Sigmoid colon (tissue), 7 donors: ENCODE data around the gene TBC1D1. TPM values are rescaled to one million over a fixed set of nuclear protein-coding genes. Genes with fewer than 3 reads are reported as not detected.

Source experiments
- DNase-seq: peaks from one replicate; pipeline ENCODE4 v3.0.0-alpha.2; 2019
- H3K27ac ChIP-seq, 4 donors: fragments of 200-600 bp; sonication (generic); one replicate each; pipeline ENCODE4 v1.5.1; 2016 to 2019; ENCODE audit warnings: mild to moderate bottlenecking in 1 of 4
- H3K27me3 ChIP-seq, 3 donors: fragments of 200-600 bp; sonication (generic); one replicate each; pipeline ENCODE4 v1.5.1; 2019; ENCODE audit warnings: mild to moderate bottlenecking in 1 of 3
- H3K36me3 ChIP-seq, 4 donors: fragments of 200-600 bp; sonication (generic); one replicate each; pipeline ENCODE4 v1.5.1; 2016 to 2019
- H3K4me1 ChIP-seq, 4 donors: fragments of 200-600 bp; sonication (generic); one replicate each; pipeline ENCODE4 v1.5.1; 2017 to 2019
- H3K4me3 ChIP-seq, 4 donors: fragments of 200-600 bp; sonication (generic); one replicate each; pipeline ENCODE4 v1.5.1; 2017 to 2019; ENCODE audit warnings: mild to moderate bottlenecking in 2 of 4, moderate library complexity in 1 of 4
- H3K9me3 ChIP-seq, 4 donors: fragments of 200-600 bp in 3 of 4; sonication (generic) in 3 of 4; one replicate each; pipeline versions ENCODE4 v1.5.1 to v1.6.1; 2013 to 2019
- EP300 ChIP-seq, 4 donors: sonication (generic); formaldehyde crosslinking; IDR thresholded peaks; one replicate each; pipeline ENCODE4 v1.6.1; 2017; ENCODE audit warnings: antibody characterized with exemption in 4 of 4
- POLR2A ChIP-seq, 2 donors: fragments of 450-650 bp; IDR thresholded peaks; one replicate each; pipeline ENCODE4 v1.6.1; 2016; ENCODE audit warnings: antibody characterized with exemption in 2 of 2, mild to moderate bottlenecking in 2 of 2, moderate library complexity in 2 of 2
- POLR2AphosphoS5 ChIP-seq, 4 donors: sonication (generic); formaldehyde crosslinking; IDR thresholded peaks; one replicate each; pipeline ENCODE4 v1.6.1; 2017; ENCODE audit warnings: antibody characterized with exemption in 4 of 4
- WGBS, 2 donors: extraction: QIAGEN DNeasy Blood & Tissue Kit; methylation state at CpG; one replicate each; pipeline ENCODE4 v1.1.7; 2013; 5-methylcytosine and 5-hydroxymethylcytosine counted together
- intact Hi-C: fragments of 100-400 bp; cut with DNase I; formaldehyde crosslinking; loops from one replicate; pipeline ENCODE4 v1.15.1; 2023
- polyA plus RNA-seq, 3 donors: library from polyadenylated mRNA; stranded (reverse); fragments of 200-250 nt; gene quantifications; one replicate each; pipeline ENCODE4 v1.2.3, GENCODE V29; 2013
- total RNA-seq, 4 donors: library from RNA; depleted of rRNA; stranded (reverse); fragments of >200 nt; gene quantifications; one replicate each; pipeline ENCODE4 v1.1.0, GENCODE V29; 2016
- TF ChIP-seq, protein P1 (sequence below), 4 experiments: fragments of 450-650 bp in 3 of 4; fragments of 200-600 bp in 1 of 4; IDR thresholded peaks; one replicate each; pipeline ENCODE4 v1.5.1; 2016 to 2019; ENCODE audit warnings: antibody characterized with exemption in 4 of 4, mild to moderate bottlenecking in 3 of 4, moderate library complexity in 2 of 4
- donor health status: healthy with polysubstance abuse.
- donor health status: Bipolar disorder and iron deficiency.
- donor health status: healthy.

Gene TBC1D1
- total and polyA plus RNA-seq, 7 donors: 31.2 to 450 (median 253) TPM

DNA sequence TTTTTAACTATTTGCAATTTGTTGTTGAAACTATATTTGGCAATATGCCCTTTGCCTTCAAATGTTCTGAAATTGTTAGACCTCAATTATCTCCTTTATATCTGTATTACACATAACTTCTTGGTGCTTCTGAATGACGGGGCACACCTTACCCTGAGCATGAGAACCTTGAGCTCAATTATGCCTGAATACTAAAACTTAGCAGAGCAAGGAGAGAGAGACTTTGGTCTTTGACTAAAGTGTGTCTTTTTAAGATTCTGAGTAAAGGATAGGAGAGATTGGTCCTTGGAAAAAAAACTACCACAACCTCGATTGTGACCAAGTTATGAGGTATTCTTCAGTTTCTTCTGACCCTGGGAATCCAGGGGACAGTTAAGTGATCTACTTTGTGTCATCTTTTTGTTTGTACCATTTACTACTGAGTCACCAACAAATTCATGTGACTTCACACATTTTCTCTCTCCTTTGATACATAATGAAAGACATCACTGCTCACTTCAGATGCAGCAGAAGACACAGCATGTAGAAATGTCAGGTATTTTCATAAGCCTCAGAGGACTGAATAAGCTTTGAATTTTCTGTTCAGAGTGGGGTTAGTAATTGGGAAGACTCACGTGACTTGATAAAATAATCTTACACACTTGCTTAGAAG lies 120.8 kb downstream of the TBC1D1 start:
- intact Hi-C loops: no loop called here
- 47 to 74% methylated on average over 3 of the region's 3 CpGs for WGBS, 2 donors

DNA sequence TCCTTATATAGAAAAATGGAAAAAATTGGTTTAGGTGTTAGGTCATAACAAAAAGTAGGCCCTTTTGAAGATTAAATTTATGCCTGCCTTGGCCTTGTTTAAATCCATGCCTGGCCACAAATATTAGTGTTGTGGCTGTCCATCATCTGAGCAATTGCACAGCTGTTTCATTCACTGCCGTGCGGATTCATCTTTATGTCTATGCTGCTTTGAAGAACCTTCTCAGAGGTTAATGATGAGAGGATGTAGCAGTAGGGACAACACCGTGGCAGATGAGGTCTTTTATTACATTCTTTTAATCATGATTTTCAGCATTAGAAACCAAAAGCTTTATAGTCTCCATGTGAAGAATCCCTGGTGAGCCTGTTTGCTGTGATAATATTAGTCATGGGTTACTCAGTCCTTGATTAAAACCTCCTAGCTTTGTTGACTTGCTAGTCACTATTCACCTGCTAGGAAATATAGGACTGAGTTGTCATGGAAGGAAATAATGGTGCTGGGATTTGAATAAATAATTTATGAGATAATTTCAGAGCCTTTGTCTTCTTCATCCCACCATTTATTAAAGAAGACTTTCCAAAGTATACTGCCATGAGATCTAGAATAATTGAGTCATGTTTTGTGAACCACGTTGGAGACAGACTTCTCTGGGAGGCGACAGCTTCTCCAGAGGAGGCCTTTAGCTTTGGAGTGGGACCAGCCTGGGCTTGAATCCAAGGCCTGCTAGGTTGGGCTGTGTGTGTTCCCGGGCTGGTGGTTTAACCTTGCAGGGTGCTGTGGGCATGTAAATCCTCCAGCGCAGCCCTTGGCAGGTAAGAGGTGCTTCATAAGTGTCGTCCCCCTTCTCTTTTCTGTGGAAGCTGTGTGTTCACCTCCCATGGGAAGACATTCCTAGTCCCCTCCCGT lies 122.8 kb downstream of the TBC1D1 start:
- TF ChIP-seq, protein P1, sequence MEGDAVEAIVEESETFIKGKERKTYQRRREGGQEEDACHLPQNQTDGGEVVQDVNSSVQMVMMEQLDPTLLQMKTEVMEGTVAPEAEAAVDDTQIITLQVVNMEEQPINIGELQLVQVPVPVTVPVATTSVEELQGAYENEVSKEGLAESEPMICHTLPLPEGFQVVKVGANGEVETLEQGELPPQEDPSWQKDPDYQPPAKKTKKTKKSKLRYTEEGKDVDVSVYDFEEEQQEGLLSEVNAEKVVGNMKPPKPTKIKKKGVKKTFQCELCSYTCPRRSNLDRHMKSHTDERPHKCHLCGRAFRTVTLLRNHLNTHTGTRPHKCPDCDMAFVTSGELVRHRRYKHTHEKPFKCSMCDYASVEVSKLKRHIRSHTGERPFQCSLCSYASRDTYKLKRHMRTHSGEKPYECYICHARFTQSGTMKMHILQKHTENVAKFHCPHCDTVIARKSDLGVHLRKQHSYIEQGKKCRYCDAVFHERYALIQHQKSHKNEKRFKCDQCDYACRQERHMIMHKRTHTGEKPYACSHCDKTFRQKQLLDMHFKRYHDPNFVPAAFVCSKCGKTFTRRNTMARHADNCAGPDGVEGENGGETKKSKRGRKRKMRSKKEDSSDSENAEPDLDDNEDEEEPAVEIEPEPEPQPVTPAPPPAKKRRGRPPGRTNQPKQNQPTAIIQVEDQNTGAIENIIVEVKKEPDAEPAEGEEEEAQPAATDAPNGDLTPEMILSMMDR (IDR thresholded peaks at IDR 0.05): no peak
- TF ChIP-seq POLR2AphosphoS5 (IDR thresholded peaks at IDR 0.05): peak in 1 of 4 donors; percentile 4
- intact Hi-C loops: no loop called here
- peaks cover 0 to 91% (median 78%) of the 10 kb centered on the region in 4 donors for H3K4me1 ChIP-seq
- H3K9me3 ChIP-seq: no peaks in the 10 kb centered on the region
- 89 to 92% methylated on average over 9 of the region's 9 CpGs for WGBS, 2 donors
- H3K4me3 ChIP-seq: no peak overlapping the region
- DNase-seq: peak; percentile 83
- no peaks in the 10 kb centered on the region for H3K27me3 ChIP-seq
- peak overlapping the region; percentile 42 to 83 (median 76) for H3K27ac ChIP-seq
- peaks cover 0 to 8% (median 2%) of the 10 kb centered on the region in 4 donors for H3K36me3 ChIP-seq

More for the DNA sequence above, 120.8 kb downstream of the TBC1D1 start:
- Histone ChIP-seq H3K27ac (peak overlapping the region in 3 of 4 donors; percentile 46 to 83 (median 76)), H3K36me3 (peaks cover 0 to 8% (median 0%) of the 10 kb centered on the region in 4 donors), H3K4me3 (no peak overlapping the region), H3K27me3 (no peaks in the 10 kb centered on the region), H3K9me3 (no peaks in the 10 kb centered on the region), H3K4me1 (peaks cover 0 to 94% (median 83%) of the 10 kb centered on the region in 4 donors)
- DNase-seq: no peak
- TF ChIP-seq, protein P1 (IDR thresholded peaks at IDR 0.05): no peak
- no peak for TF ChIP-seq POLR2A (IDR thresholded peaks at IDR 0.05)
- TF ChIP-seq POLR2AphosphoS5 (IDR thresholded peaks at IDR 0.05): no peak

DNA sequence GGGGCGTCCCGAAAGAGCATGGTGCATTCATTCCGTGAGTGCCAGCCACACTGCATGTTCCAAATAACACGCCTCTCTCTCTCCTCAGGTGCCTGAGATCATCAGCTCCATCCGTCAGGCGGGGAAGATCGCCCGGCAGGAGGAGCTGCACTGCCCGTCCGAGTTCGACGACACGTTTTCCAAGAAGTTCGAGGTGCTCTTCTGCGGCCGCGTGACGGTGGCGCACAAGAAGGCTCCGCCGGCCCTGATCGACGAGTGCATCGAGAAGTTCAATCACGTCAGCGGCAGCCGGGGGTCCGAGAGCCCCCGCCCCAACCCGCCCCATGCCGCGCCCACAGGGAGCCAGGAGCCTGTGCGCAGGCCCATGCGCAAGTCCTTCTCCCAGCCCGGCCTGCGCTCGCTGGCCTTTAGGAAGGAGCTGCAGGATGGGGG lies 123.6 kb downstream of the TBC1D1 start:
- intact Hi-C loops: no loop called here
- DNase-seq: no peak
- WGBS, 2 donors: 95 to 97% methylated on average over 37 of the region's 37 CpGs
- Histone ChIP-seq H3K27me3 (no peaks in the 10 kb centered on the region), H3K36me3 (peaks cover 0 to 8% (median 2%) of the 10 kb centered on the region in 4 donors), H3K9me3 (no peaks in the 10 kb centered on the region), H3K27ac (peak overlapping the region; percentile 42 to 83 (median 76)), H3K4me1 (peaks cover 0 to 91% (median 71%) of the 10 kb centered on the region in 4 donors), H3K4me3 (no peak overlapping the region)
- TF ChIP-seq EP300 (IDR thresholded peaks at IDR 0.05) (no peak), POLR2AphosphoS5 (IDR thresholded peaks at IDR 0.05) (no peak), POLR2A (IDR thresholded peaks at IDR 0.05) (no peak)
- TF ChIP-seq, protein P1 (IDR thresholded peaks at IDR 0.05): no peak

DNA sequence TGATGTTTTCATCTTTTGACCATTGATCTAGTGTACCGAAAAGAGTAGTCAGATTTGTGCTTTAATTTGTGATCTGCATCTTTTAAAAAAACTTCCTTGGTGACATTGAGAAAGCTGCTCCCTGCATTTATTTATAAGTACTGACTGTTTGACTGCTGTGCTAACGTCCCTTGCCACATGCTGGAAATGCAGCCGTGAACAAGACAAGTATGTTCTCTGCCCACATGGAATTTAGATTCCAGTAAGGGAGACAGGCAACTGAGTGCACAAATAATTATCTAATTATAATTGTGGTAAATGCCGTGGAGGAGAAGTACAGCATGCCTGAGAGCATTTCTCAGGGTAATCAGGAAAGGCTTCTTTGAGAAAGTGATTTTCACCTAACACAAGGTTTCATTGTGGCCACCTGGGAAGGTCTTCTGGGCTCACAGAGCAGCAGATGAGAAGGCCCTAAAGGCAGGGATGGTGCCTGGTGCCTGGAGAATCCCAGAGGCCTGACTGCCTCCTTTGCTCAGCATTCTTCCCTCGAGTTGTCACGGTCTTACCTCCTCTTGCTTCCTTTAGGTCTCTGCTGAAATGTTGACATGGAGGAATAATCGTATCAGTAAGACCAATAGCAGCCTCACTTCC lies 125.1 kb downstream of the TBC1D1 start:
- DNase-seq: no peak
- peaks cover 0 to 15% (median 7%) of the 10 kb centered on the region in 4 donors for H3K36me3 ChIP-seq
- TF ChIP-seq POLR2A (IDR thresholded peaks at IDR 0.05): no peak
- TF ChIP-seq POLR2AphosphoS5 (IDR thresholded peaks at IDR 0.05): peak in 1 of 4 donors; percentile 26
- peak in 1 of 4 donors; percentile 40 for TF ChIP-seq EP300 (IDR thresholded peaks at IDR 0.05)
- H3K4me1 ChIP-seq: peaks cover 0 to 83% (median 55%) of the 10 kb centered on the region in 4 donors
- no peaks in the 10 kb centered on the region for H3K27me3 ChIP-seq
- peak overlapping the region; percentile 58 to 83 (median 76) for H3K27ac ChIP-seq
- WGBS, 2 donors: 88 to 89% methylated on average over 7 of the region's 7 CpGs
- no peak overlapping the region for H3K4me3 ChIP-seq
- intact Hi-C loops: loop anchor here (5.0 kb wide), 1 partner anchor 39 kb away; no protein-coding TSS in a partner anchor
- no peaks in the 10 kb centered on the region for H3K9me3 ChIP-seq
